CD4-positive, alpha-beta T cell treated with Interleukin-1 beta for 1 hour (primary cell): ENCODE data around the gene CEMIP2.

Experiments used
- DNase-seq, 2 donors: peaks; one replicate each; pipeline ENCODE4 v3.0.0-alpha.2; 2020 to 2022

The CEMIP2 gene

GRCh38 chr9:71637375-71637774 lies 130.9 kb downstream of the CEMIP2 start:
- DNase-seq, result no peak

- DNase-seq, result no peak
These were observed 132.0 kb downstream of the CEMIP2 start for GRCh38 chr9:71636143-71636839.

GRCh38 chr9:71634752-71635151 lies 133.6 kb downstream of the CEMIP2 start:
- DNase-seq, result no peak
